Caco-2 (cell line): ENCODE results near the gene VENTX. TPM values are rescaled to one million over a fixed set of nuclear protein-coding genes. Genes with fewer than 3 reads are reported as not detected.

Source experiments
- BruUV-seq: library from RNA; stranded (reverse); fragments of 400-500 nt; replicated peaks from 2 replicates; lab custom pipeline; 2021; lab: Mats Ljungman, UMichigan
- CTCF ChIA-PET: fragments of 300-600 bp; sonication (Branson Sonifier 250); formaldehyde crosslinking; loops from one replicate; lab custom pipeline; 2022; ENCODE audit warnings: antibody characterized with exemption; lab: Charles Lee
- POLR2A ChIA-PET: fragments of 300-600 bp; sonication (Branson Sonifier 250); formaldehyde crosslinking; loops from one replicate; lab custom pipeline; 2022; ENCODE audit warnings: antibody characterized with exemption; lab: Charles Lee
- DNase-seq, 2 experiments: peaks; one replicate each; pipeline versions ENCODE4 v3.0.0 to v3.0.0-alpha.2; 2020 to 2022
- H3K27me3 ChIP-seq: replicated peaks from 2 replicates; pipeline ENCODE4 v1.6.0; 2011; ENCODE audit warnings: low read length; ENCODE audit not compliant: control insufficient read depth, insufficient read depth
- H3K36me3 ChIP-seq: 2 replicates; pipeline ENCODE4 v1.5.1; 2011; ENCODE audit warnings: low read length; ENCODE audit not compliant: control insufficient read depth, insufficient read depth
- H3K4me1 ChIP-seq: fragments of 250-450 bp; sonication (Bioruptor Pico); 2 replicates; pipeline ENCODE4 v1.5.1; 2020; ENCODE audit warnings: mild to moderate bottlenecking
- H3K4me3 ChIP-seq: 2 replicates; pipeline ENCODE4 v1.5.1; 2011; ENCODE audit warnings: low read depth, mild to moderate bottlenecking, control low read depth, low read length
- H3K9me3 ChIP-seq: fragments of 250-450 bp; sonication (Bioruptor Pico); 2 replicates; pipeline ENCODE4 v1.5.1; 2020; ENCODE audit warnings: mild to moderate bottlenecking, moderate library complexity
- H3K27ac Mint-ChIP-seq: one replicate; pipeline ENCODE4 v1.8.0; 2022; ENCODE audit warnings: mixed read lengths; ENCODE audit not compliant: unreplicated experiment
- H3K27me3 Mint-ChIP-seq: one replicate; pipeline ENCODE4 v1.8.0; 2022; ENCODE audit warnings: mixed read lengths; ENCODE audit not compliant: insufficient read depth, unreplicated experiment
- H3K36me3 Mint-ChIP-seq: one replicate; pipeline ENCODE4 v1.8.0; 2022; ENCODE audit warnings: mild to moderate bottlenecking, mixed read lengths; ENCODE audit not compliant: insufficient read depth, unreplicated experiment
- H3K4me1 Mint-ChIP-seq: one replicate; pipeline ENCODE4 v1.8.0; 2022; ENCODE audit warnings: low read depth, mixed read lengths; ENCODE audit not compliant: unreplicated experiment
- H3K4me3 Mint-ChIP-seq: one replicate; pipeline ENCODE4 v1.8.0; 2022; ENCODE audit warnings: mild to moderate bottlenecking, moderate library complexity, mixed read lengths; ENCODE audit not compliant: unreplicated experiment
- H3K9me3 Mint-ChIP-seq: one replicate; pipeline ENCODE4 v1.8.0; 2022; ENCODE audit warnings: mixed read lengths; ENCODE audit not compliant: unreplicated experiment
- CTCF ChIP-seq, 2 experiments: fragments of 200-600 bp in 1 of 2; IDR thresholded peaks; 1 replicate in 1 of 2; 2 replicates in 1 of 2; pipeline versions ENCODE4 v1.5.1 to v1.8.0; 2011 to 2022; ENCODE audit warnings: antibody characterized with exemption in 1 of 2, control low read depth in 1 of 2, inconsistent platforms in 1 of 2, low read depth in 1 of 2, low read length in 1 of 2, mild to moderate bottlenecking in 1 of 2, moderate library complexity in 1 of 2; ENCODE audit not compliant: insufficient read depth in 1 of 2, severe bottlenecking in 1 of 2, unreplicated experiment in 1 of 2
- intact Hi-C: fragments of 100-400 bp; cut with micrococcal nuclease; formaldehyde crosslinking; loops from one replicate; pipeline ENCODE4 v1.10.0; 2022; ENCODE audit not compliant: unreplicated experiment
- total RNA-seq: library from RNA; stranded (reverse); gene quantifications from 2 replicates; pipeline ENCODE4 v1.2.3, GENCODE V29; 2022

Gene VENTX
- total RNA-seq, 1 experiment from 2014 or later = not detected

- ChIA-PET POLR2A (no interaction called here), CTCF (interaction anchor here (0.6 kb wide), 1 partner anchor 76 kb away, joined by 3 read pairs; no protein-coding TSS in a partner anchor)
- DNase-seq = no peak
- intact Hi-C loops = no loop called here
- Mint-ChIP-seq H3K4me1 (peaks cover 11% of the 10 kb centered on the region), H3K27ac (no peak overlapping the region), H3K9me3 (no peaks in the 10 kb centered on the region), H3K27me3 (no peaks in the 10 kb centered on the region), H3K36me3 (peaks cover 66% of the 10 kb centered on the region), H3K4me3 (no peak overlapping the region)
- no peak for TF ChIP-seq CTCF (IDR thresholded peaks at IDR 0.05; ENCODE audit: insufficient read depth in 1 of 2, low read depth in 1 of 2, low read length in 1 of 2, severe bottlenecking in 1 of 2, unreplicated experiment in 1 of 2)
- Histone ChIP-seq H3K4me1 (peaks cover 29% of the 10 kb centered on the region), H3K4me3 (no peak overlapping the region), H3K9me3 (no peaks in the 10 kb centered on the region), H3K27me3 (no peaks in the 10 kb centered on the region), H3K36me3 (peaks cover 13% of the 10 kb centered on the region)
- no TSS peak for BruUV-seq
Observed at GRCh38 chr10:133281628-133282372, 44.1 kb downstream of the VENTX start.

- no peak for DNase-seq
- POLR2A ChIA-PET = no interaction called here
- no TSS peak for BruUV-seq
- Mint-ChIP-seq H3K4me1 (peaks cover 11% of the 10 kb centered on the region), H3K9me3 (no peaks in the 10 kb centered on the region), H3K36me3 (peaks cover 70% of the 10 kb centered on the region), H3K27me3 (no peaks in the 10 kb centered on the region), H3K27ac (no peak overlapping the region), H3K4me3 (no peak overlapping the region)
- intact Hi-C loops = no loop called here
- peaks cover 18% of the 10 kb centered on the region for H3K4me1 ChIP-seq
- TF ChIP-seq CTCF (IDR thresholded peaks at IDR 0.05; ENCODE audit: insufficient read depth in 1 of 2, low read depth in 1 of 2, low read length in 1 of 2, severe bottlenecking in 1 of 2, unreplicated experiment in 1 of 2) = no peak
- H3K36me3 ChIP-seq = peaks cover 14% of the 10 kb centered on the region
- CTCF ChIA-PET = no interaction called here
- no peak overlapping the region for H3K4me3 ChIP-seq
- H3K9me3 ChIP-seq = no peaks in the 10 kb centered on the region
- H3K27me3 ChIP-seq = no peaks in the 10 kb centered on the region
Observed at GRCh38 chr10:133282846-133283390, 45.3 kb downstream of the VENTX start.

- no peaks in the 10 kb centered on the region for H3K27me3 ChIP-seq
- DNase-seq = no peak
- H3K9me3 Mint-ChIP-seq = no peaks in the 10 kb centered on the region
- H3K27me3 Mint-ChIP-seq = no peaks in the 10 kb centered on the region
- H3K4me3 Mint-ChIP-seq = no peak overlapping the region
- H3K27ac Mint-ChIP-seq = no peak overlapping the region
- intact Hi-C loops = no loop called here
- peaks cover 8% of the 10 kb centered on the region for H3K4me1 ChIP-seq
- no peak for TF ChIP-seq CTCF (IDR thresholded peaks at IDR 0.05; ENCODE audit: insufficient read depth in 1 of 2, low read depth in 1 of 2, low read length in 1 of 2, severe bottlenecking in 1 of 2, unreplicated experiment in 1 of 2)
- POLR2A ChIA-PET = no interaction called here
- no peaks in the 10 kb centered on the region for H3K9me3 ChIP-seq
- BruUV-seq = no TSS peak
- H3K4me3 ChIP-seq = no peak overlapping the region
- H3K36me3 ChIP-seq = peaks cover 14% of the 10 kb centered on the region
- CTCF ChIA-PET = no interaction called here
- H3K36me3 Mint-ChIP-seq = peaks cover 70% of the 10 kb centered on the region
- peaks cover 1% of the 10 kb centered on the region for H3K4me1 Mint-ChIP-seq
Observed at GRCh38 chr10:133283931-133284330, 46.3 kb downstream of the VENTX start.
